Measurements from ENCODE around the gene FAM222A.

- no peak for TF ChIP-seq CTCF (IDR thresholded peaks at IDR 0.05; ENCODE audit: insufficient read depth, low read length)
- TF ChIP-seq, protein P1, sequence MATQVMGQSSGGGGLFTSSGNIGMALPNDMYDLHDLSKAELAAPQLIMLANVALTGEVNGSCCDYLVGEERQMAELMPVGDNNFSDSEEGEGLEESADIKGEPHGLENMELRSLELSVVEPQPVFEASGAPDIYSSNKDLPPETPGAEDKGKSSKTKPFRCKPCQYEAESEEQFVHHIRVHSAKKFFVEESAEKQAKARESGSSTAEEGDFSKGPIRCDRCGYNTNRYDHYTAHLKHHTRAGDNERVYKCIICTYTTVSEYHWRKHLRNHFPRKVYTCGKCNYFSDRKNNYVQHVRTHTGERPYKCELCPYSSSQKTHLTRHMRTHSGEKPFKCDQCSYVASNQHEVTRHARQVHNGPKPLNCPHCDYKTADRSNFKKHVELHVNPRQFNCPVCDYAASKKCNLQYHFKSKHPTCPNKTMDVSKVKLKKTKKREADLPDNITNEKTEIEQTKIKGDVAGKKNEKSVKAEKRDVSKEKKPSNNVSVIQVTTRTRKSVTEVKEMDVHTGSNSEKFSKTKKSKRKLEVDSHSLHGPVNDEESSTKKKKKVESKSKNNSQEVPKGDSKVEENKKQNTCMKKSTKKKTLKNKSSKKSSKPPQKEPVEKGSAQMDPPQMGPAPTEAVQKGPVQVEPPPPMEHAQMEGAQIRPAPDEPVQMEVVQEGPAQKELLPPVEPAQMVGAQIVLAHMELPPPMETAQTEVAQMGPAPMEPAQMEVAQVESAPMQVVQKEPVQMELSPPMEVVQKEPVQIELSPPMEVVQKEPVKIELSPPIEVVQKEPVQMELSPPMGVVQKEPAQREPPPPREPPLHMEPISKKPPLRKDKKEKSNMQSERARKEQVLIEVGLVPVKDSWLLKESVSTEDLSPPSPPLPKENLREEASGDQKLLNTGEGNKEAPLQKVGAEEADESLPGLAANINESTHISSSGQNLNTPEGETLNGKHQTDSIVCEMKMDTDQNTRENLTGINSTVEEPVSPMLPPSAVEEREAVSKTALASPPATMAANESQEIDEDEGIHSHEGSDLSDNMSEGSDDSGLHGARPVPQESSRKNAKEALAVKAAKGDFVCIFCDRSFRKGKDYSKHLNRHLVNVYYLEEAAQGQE (IDR thresholded peaks at IDR 0.05; ENCODE audit: insufficient replicate concordance, low read depth) = no peak
- TF ChIP-seq POLR2AphosphoS5 (IDR thresholded peaks at IDR 0.05; ENCODE audit: low read depth) = no peak
- no peak for TF ChIP-seq GABPA (IDR thresholded peaks at IDR 0.05; ENCODE audit: low read depth)
These were observed 47.6 kb downstream of the FAM222A start for GRCh38 chr12:109760930-109761921.
